Stimulated activated CD8-positive, alpha-beta memory T cell treated with anti-CD3 and anti-CD28 coated beads, Interleukin-15, amount 100 ng/mL, for 48 hours (primary cell): Measurements from ENCODE around the gene CYBA.
"Not testable (repeated sequence)": the region's sequence is repeated elsewhere in the genome, so short reads cannot be mapped to it uniquely, and the experiment has no call there.

ENCODE experiments used
- DNase-seq, 2 donors: peaks; one replicate each; pipeline ENCODE4 v3.0.0-alpha.2; 2020; ENCODE audit warnings: low read depth in 2 of 2

Gene CYBA

DNA sequence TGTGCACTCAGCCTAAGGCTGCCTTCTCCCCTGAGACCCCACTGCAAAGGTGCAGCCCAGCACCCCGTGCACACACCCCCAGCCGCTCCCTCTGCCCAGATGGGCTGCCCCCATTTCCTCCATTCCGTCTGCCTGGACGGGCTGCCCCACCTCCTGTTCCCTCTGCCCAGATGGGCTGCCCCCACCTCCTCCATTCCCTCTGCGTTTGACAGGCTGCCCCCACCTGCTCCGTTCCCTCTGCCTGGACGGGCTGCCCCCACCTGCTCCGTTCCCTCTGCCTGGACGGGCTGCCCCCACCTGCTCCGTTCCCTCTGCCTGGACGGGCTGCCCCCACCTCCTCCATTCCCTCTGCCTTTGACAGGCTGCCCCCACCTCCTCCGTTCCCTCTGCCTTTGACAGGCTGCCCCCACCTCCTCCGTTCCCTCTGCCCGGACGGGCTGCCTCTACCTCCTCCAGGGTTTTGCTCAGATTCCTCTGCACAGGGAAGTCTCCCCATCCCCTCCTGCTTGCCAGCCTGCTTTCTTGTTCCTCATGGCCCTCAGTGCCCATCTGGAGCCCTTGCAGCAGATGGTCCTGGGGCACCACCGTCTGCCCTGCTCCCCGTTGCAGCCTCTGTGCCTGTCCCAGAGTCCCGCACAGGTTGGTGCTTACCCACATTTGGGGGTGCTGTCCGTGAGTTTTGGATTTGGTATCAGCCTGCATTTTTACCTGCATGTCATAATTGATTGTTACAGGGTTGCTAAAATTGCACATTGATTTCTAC lies 35.9 kb downstream of the CYBA start:
- DNase-seq = no peak

DNA sequence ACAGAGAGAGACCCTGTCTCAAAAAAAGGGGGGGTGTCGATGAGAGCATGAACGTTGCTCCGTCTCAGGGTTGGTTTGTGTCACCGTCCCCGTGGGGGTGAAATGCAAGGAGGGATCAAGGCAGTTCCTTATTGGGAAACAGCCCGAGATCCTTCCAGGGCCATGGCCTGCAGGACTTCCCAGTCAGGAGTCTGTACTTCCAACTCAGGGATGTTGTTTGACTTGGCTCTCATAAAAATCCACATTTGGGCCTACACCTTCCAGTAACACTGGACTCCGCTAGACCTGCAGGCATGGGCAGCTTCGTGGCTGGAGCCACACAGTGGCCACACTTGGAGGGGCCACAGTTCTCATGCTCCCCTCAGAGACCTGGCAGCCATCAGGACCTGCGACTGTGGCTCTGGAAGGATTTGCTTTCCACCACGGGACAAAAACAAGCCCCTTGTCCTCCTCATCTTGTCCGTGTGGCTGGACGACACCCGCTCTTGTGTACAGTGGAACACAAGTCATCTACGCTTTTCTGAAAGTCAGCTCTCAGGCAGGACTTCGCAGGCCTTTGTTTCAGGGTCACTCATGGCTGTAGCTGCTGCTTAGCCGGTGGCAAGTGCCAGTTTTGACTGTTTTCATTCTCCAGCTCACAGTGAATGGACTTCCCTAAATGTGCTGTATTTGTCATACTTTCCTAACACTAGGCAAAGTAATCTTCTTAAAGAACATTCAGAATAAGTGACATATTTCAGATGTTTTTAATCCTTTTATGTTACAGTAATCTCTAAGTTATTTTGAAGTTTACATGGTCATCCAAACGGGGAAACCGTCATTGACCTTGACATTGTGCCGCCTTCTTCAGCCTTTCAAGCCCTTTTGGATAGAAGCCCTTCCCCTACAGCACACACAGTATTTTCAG lies 36.7 kb downstream of the CYBA start:
- no peak for DNase-seq

DNA sequence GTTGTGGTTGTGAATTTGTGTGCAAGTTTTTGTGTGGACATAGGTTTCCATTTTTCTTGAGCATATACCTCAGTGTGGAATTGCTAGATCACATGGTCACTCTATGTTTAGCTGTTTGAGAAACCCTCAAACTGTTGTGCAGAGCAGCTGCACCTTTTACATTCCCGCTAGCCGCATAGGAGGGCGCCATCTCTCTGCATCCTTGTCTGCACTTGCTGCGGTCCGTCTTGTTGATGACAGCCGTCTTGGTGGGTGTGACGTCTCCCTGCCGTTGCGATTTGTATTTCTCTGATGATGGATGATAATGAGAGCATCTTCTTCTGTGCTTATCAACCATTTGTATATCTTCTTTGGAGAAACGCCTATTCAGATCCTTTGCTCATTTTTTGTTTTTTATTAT lies 37.6 kb downstream of the CYBA start:
- no peak for DNase-seq

DNA sequence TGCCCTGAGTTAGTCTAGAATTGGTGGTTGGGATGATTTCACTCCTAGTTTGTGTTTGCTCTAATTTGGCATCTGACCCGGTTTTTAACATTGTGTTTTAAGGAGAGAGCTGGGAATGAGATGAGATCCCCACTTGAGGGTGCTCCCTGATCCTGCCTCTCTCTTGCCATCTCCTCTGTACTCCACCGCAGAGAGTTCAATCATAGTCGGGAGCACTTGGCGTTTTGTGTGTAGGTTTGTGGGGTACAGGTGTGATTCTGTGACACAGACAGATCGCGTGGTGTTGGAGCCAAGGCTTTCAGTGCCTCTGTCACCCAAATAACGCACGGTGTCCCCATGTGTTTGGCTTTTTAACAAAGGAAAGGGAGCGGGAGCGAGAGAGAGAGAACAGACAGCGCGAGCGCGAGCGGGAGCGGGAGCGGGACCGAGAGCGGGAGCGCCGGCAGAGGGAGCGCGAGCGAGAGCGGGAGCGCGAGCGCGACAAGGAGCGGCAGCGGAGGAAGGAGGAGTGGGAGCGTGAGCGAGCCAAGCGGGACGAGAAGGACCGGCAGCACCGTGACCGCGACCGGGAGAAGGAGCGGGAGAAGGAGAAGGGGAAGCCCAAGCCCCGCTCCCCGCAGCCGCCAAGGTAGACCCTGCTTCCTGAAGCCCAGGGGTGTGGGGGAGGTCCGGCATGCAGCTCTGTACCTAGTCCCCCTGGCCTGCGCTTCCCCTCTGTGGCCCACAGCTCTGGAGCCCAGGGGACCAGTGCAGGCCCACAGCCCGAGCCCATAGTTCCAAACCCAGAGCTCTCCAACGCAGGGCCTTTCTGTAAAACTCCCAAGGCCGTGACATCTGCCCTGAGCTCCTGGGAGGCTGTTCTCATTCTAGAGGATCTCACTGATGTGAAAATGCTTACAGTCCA lies 39.7 kb downstream of the CYBA start:
- DNase-seq = no peak

DNA sequence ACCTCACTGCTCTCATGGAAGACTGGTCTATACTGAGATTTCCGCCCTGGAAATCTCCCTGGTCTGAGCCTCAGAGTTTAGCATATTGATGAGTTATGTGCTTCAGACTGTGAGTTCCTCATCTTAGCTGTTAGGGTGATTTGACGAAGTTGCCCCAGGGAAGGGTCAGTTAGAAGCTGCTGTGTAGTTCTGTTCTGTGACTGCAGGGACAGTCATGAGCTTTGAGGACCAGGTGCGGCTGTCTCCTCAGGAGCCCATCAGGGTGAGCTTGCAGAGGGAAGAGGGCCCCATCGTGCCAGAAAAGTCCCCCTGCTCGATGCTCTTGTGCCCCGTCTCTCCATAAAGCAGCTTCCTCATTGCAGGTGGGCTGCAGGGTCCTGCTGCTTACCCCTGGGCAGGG lies 40.8 kb downstream of the CYBA start:
- DNase-seq = no peak

DNA sequence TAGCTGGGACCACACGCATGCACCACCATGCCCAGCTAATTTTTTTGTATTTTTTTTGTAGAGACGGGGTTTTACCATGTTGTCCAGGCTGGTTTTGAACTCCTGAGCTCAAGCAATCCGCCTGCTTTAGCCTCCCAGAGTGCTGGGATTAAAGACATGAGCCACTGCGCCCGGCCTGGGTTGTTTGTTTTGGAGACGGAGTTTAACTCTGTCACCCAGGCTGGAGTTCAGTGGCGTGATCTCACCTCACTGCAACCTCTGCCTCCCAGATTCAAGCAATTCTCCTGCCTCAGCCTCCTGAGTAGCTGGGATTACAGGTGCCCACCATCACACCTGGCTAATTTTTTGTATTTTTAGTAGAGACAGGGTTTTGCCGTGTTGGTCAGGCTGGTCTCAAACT lies 41.4 kb downstream of the CYBA start:
- DNase-seq = not testable (repeated sequence)

DNA sequence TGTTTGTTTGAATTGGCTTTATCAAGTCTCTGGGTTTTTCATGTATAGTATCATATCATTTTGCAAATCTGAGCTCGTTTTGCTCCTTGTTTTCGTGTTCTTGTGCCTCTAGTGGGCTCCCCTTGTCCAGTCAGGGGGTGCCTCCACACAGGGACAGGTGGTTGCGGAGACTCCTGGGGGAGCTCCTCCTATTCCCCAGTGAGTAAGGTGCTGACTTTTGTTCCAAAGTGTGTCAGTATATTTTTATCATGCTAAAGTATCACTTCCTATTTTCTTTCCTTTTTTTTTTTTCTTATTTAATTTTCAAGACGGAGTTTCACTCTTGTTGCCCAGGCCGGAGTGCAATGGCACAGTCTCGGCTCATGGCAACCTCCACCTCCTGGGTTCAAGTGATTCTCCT lies 42.8 kb downstream of the CYBA start:
- DNase-seq = no peak

DNA sequence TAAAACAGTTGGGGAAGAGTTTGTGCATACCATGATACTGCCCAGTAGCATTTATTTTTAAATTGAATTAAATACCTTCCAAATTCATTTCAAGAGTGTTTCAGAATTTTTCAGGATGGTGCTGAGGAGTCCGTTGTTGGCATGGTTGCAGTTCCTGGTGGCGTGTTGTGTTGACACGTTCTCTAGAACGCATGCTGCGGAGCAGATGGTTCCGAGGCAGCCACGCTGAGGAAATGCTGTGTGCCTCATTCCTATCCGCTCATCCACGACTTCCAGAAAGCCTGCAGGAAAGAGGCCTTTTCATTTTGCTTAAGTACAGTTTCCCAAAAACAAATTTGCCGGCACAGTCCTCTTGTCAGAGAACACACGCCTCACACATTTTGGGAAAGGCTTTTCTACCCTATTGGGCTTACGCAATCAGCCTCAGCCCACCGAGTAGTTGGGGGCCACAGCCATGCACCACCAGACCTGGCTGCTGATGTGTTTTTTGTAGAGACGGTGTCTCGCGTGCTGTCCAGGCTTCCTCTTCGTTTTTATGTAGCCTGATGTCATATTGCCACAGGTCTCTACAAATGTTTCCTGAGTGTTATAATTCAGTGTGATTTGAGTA lies 44.6 kb downstream of the CYBA start:
- DNase-seq = no peak

DNA sequence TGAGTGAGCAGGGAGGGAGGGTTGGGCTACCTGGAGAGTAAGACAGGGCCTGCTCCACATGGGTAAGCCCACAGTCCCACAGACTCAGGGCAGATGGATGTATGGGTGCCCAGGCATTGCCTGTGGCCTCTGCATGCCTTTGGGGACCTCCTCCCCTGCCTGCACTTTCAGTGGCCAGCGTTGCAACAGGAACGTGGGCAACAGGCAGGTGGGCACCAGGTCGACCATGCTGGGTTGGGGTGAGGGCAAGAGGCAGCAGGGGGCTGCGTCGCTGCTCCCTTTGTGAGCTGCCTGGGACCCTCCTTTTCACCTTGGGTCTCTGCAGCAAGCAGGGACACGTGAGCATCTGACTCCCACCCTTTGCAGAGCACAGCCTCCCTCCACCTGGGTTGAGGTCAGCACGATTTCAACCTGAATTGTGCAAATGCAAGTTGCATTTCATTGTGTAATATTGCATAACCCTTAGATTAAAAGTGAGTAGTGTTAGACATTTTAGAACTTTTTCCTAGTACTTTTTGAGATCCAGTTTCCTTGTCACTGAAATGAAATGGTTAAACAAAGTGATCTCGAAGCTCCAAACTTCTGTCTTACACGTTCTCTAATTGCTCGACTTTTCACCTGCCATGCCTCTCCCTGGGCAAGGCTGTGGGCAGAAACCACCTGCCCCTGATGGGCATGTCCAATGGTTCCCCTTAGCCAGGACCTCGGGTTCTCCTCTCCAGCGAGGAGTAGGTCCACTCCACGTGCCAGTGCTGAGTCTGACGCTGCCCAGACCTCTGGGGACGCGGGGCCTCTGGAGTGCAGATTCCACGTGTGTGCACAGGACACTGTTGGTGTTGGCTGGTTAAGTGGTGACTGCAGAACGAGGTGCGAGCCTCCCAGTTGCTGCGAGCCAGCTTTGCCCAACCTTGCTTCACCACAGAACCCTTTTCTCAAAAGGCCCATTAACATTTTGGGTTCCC lies 45.4 kb downstream of the CYBA start:
- no peak for DNase-seq

DNA sequence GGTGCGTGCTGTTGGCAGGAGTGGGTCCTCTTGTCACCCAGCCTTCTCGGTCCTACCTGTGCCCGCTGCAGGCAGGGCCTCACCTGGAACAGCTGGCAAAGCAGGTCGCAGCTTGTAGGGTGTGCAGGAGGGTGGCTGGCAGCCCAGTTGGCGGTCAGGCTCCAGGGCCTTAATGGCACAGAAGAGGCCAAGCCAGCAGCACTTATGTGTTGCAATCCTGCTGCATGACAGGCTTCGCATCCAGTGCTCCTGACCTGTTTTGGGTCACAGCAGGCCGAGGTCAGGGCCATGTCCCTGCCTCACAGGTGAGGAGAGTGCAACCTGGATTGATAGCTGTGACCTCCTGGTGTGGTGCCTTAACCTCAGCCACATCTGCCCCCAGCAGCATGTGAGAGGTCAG lies 48.8 kb downstream of the CYBA start:
- no peak for DNase-seq

DNA sequence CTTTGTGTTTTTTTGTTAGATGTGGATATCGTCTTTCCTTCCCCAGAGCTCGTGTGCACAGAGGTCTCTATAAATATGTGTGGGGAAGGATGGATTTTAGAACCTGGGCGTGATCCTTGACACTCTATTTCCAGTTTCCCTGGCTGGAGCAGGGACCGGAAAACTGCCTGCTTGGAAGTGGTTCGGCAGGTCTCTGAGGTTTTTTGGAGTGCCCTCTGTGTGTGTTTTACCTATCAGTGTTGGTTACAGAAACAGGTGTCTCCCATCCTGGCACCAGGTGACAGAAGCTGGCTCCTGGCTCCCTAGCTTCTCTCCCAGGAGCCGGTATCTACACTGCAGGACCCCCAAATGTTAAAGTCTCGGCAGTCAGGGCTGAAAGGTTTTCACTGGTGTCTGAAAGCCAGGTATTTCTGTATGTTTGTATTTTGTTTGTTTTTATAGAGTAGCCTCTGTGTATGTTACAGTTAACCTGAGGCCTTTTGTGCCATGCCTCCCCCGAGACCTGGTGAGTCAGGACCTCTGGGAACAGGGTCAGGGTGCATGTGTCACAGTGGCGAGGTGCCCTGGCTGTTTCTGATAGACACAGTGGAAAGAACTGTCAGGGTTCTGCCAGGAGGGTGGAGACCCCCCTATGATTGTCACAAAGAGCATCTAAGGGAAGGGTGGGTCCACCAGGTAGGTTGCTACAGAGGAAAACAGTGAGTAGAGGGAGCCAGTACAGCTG lies 49.4 kb downstream of the CYBA start:
- DNase-seq = no peak

DNA sequence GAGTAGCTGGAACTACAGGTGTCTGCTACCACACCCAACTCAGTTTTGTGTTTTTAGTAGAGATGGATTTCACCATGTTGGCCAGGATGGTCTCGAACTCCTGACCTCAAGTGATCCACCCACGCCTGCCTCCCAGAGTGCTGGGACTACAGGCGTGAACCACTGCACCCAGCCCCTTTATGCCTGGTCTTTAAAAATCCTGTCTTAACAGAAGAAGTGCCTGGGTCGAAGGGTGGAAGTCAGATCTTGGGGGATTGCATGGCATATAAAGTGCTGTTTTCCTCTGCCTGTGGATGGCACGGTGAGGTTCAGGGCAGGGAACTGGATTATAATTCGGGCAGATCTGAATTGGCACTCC lies 50.3 kb downstream of the CYBA start:
- DNase-seq = no peak

DNA sequence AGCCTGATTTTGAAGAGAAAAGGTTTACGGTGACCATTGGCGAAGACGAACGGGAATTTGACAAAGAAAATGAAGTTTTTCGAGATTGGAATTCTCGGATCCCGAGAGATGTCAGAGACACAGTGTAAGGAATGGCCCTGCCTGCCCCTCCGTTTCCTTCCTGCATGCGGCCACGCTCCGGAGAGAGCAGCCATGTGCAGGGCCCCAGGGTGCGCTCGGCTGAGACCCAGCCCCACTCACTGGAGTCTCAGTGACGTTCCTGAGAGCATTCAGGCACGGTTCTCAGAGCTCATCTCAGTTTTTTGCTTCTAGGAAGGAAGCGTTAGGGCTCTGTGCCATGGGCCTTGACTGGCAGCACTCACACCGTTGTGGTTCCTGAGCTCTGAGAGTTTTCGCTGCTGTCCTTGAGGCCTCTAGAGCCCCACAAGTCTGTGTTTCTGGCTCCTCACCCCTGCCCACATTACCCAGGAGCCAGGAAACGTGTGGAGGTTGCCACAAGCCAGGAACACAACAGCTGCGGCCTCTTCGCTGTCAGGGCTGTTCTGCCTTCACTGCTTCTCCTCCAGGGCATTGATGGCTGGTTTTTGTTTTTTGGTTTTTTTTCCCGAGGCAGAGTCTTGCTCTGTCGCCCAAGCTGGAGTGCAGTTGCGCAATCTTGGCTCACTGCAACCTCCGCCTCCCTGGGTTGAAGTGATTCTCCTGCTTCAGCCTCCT lies 50.9 kb downstream of the CYBA start:
- DNase-seq = no peak

DNA sequence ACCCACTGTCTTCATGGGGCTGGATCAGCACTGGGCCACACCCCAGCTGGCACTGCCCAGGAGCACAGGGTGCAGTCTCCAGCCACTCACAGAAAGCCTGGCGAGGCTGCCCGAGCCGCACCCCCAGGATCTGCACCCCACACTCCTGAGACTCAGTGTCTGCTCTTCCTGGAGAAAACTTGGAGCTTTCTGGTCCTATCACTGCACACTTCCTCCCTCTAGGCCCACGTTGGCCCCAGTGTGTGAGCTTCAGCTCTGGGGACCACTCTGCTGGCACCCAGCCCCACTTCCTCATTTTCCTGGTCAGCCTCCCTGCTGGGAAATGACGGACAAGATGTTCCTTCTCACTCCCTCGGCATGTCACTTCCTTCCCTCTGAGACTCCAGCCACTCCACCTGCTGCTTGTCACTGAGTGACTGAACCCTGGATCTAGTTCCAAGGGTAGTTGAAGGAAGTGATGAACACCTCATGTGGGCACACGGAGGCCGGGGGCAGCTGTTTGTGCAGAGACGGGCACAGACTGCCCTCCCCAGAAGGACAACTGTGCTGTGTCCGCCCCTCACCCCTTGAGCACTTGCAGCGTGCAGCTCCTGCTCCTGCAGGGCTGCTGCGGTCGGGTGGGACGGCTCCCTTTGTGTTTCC lies 51.6 kb downstream of the CYBA start:
- no peak for DNase-seq

DNA sequence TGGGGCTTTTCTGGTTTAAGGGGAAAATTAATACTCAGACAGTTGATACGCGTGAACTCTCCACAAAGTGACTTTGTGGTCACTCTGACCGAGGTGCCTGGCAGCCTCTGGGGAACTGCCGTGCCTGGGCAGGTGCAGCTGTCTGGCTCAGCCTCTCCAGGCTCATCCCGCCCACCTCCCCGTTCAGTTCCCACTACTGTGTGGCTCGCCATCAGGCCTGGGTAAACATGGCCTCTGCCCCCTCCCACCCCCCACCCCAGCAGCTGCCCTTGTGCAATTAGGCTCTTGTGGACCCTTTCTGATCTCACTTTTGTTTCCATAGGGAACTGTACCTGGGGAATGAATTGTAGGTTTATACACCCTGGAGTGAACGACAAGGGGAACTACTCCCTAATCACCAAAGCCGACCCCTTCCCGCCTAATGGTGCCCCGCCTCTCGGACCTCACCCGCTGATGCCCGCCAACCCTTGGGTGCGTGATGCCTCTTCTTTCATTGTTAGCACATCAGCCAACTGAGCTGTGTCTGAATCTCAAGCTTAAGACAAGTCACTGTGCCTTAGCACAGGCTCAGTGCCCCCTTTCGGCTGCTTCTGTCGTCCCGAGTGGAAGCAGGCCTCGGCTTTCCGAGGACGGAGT lies 52.9 kb downstream of the CYBA start:
- DNase-seq = no peak

DNA sequence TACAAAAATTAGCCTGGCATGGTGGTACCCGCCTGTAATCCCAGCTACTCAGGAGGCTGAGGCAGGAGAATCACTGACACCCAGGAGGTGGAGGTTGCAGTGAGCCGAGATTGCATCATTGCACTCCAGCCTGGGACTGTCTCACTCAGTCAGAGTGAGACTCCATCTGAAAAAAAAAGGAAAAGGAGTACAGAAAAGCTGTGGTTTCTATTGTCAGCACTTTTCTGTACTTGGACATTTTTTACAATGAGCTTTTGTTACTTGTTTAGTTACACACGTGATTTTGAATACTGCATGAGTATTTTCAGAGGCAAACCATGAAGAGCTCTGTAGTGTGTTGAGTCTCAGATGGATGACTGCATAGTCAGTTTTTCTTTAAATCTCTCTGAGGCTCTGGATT lies 54.4 kb downstream of the CYBA start:
- DNase-seq = no peak

DNA sequence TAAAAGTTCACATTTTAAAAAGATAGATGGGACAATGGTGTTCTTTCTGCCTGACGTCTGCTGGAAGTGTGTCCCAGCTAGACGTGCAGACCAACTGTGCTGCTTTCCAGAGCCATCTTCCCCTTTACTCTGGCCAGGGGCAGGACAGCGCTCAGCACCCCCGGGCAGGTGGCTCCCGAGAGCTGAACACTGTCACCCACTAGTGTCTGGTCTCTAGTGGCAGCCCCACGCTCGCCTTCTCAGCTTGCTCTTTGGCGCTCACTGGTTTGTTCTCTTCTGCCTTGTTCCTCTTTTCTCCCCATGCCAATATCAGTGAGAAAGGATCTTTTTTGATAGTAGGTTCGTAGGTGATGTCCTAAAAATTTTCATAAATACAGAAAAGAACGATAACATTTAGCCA lies 54.9 kb downstream of the CYBA start:
- DNase-seq = no peak

DNA sequence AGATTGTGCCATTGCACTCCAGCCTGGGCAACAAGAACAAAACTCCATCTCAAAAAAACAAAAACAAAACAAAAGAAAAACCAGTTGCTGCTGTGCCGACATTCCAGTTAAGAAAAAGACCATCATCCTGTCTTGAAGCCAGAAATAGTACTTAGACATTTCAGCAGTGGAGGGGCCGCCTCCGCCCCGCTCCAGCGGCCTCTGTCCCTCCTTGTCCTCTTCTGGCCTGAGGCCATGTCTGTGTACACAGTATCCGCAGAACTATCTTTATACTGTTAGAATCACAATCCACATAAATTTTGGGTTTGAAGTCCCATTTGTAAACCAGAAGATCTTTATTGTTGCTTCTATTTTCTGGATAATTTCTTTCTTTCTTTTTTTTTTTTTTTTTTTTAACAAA lies 55.8 kb downstream of the CYBA start:
- DNase-seq = no peak
